Skeletal muscle cell (primary cell): ENCODE data around the gene DCLK1.
A peak's percentile ranks its signal among the peaks of the same experiment; 100 is the strongest.

Experiments used
- DNase-seq: peaks from one replicate; pipeline ENCODE4 v3.0.0-alpha.2; 2010; ENCODE audit warnings: low read depth
- H3K4me3 ChIP-seq: 2 replicates; pipeline ENCODE4 v1.5.1; 2011; ENCODE audit warnings: low read depth, mild to moderate bottlenecking, control low read depth, low read length, moderate library complexity

Gene DCLK1

DNA sequence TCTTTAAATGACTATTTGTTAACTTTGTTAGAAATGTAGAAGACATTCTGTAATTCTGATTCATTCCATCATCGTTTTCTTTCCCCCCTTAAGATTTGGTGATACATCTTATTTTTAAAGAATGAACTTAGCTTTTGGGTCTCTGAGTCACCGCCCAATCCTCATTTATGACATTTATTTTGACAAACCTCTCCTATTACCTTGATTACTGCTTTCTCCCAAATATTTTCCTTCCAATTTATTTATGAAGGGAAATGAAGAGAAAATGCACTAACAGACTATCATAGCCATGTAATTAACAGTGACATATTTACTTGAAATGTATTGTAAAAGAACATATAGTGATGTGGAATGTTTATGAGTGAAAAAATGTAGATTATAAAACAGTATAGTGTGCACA is 241.6 kb downstream of the DCLK1 start:
- DNase-seq: no peak
- H3K4me3 ChIP-seq: no peak overlapping the region

DNA sequence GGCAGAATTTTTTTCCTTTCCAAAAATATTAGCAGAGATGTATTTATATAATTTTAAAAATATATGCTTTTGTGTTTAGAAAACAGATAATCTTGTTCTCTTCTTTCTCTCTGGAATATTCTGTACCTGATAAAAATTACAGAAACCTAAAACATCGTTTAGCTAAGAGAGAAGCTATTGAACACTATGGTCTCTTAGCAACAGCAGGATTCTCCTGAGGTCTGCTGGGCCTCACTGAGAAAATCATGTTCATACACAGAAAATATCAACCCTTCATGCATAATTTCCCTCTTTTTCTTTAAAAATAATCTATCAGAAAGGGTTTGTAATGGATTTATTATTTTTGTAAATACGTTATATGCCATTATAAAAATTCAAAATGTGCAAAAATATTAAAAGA is 242.2 kb downstream of the DCLK1 start:
- no peak overlapping the region for H3K4me3 ChIP-seq
- DNase-seq: no peak

DNA sequence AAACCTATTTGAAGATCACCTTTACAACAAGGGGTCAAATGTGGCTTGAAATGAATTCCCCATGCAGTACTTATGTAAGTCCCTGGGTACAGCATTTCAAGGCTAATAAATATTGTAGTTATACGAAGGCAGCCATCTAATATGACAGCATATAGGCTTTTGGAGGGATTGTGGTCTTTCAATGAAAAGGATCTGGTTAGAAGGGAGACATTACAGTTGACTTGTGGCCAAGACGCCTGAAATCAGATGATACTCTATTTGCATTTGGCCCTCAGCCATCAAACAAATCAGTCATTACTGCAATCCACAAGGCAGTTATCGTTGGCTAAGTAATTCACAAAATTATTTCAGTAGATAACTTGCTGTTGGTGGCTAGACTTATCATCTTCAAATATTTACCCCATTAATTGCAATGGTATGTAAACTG is 242.7 kb downstream of the DCLK1 start:
- no peak for DNase-seq

DNA sequence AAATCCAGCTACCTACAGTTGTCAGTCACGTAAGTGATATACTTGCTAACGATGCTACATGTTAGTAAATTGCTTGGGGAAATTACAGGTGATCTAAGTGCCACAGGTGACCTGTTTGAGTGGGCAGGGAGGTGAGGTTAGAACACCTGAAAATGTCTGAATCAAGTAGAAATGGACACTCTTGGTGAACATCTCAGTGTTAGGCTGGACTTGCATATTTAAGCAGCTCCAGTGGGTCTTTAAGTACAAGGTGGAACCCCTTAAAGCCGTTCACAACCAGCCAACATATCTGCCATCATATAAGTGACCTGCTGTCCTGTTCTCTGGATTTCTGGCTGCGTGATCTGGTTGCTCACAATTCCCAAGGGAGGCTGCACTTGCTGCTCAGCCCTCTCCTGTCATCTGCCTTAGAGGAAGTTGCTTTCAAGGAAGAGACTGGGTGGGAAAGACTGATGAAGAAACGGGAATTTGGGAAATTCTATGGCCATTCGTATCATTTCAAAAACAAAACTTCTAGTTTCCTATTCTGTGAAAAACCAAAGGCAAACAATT is 244.0 kb downstream of the DCLK1 start:
- no peak overlapping the region for H3K4me3 ChIP-seq
- no peak for DNase-seq

More for the DNA sequence above, 242.7 kb downstream of the DCLK1 start:
- no peak overlapping the region for H3K4me3 ChIP-seq

DNA sequence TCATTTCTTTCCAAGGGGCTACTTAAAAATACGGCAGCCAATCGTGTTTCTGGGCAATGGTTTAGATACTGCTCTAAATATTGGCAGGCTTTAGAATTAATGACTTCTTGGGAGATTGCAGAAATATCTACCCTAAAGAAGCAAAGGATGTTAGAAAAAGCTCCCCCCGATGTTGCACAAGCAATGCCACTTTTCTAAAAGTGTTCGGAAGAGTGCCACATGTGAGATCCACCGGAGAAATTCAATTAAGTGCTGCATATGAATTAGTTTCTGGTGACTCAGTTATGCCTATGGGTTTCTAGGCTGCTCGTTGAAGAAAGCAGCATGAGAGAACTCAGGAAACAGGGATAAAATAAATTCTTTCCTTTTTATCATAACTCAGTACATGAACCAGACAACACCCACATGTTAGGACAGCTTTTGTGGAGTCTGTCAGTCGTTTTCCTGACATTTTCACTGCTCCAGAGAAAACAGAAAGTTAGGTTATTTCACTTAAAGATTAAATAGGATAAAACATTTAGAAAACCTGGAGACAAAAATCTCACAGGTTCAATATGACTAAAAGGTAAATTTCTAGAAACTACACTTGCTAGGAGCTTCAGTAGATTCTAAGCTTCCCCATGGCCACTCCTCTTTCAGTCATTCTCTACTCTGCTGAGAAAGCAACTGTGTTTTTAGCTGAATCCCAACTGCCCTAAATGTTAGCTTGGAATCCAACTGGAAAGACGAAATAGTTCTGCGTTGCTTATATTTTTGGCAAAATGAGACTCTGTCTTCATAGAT is 244.7 kb downstream of the DCLK1 start:
- no peak overlapping the region for H3K4me3 ChIP-seq
- no peak for DNase-seq

DNA sequence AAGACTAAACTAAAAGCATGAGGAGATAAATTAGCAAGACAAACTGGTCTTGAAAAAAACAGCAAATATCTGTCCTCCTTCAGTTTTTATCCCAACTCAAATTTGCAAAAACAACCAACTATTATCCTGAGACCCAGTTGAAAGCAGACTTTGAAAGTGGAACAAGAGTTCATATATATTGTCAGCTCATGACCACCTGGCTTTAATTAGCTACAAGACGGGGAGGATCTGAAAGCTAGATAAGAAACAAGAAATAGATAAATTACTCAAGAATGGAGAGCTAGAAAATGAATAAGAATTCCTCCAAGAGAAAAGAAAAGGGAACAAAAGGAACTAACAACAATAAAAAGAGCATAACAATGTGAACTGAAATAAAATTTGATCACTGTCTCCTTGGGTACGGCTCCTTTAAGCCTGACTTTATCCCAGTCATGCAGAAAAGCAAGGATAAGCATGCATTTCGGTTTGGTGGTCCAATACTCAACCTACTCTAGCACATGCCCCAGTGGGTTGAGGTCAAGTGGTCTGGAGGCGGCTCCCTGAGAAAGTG is 246.9 kb downstream of the DCLK1 start:
- no peak for DNase-seq
- no peak overlapping the region for H3K4me3 ChIP-seq

DNA sequence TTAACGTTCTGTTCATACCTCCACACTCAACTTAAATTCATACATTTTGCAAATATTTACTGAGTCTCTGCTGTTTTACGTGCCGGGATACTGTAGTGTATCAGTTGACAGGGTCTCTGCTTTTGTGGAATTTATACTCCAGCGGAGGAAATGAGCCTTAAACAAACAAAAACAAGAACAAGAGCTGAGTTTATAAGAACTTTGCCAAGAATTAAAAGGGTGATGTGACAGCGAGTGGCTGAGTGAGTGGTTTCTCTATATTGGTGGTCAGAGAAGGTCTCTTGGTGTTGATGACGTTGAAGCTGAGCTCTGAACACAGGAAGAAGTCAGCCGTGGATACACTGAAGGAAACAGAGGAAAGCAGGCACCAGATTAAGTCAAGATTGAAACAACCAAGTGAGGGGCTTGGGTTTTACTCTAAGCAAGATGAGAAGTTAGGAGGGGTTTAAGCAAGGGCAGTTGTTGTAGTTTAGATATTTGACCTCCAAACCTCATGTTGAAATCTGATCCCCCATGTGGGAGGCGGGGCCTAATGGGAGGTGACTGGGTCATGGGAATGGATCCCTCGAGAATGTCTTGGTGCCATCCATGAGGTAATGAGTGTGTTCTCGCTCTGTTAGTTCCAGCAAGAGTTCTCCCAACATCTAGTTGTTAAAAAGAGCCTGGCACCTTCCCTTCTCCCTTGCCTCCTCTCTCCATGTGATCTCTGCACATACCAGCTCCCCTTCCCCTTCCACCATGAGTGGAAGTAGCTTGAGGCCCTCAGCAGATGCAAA is 248.3 kb downstream of the DCLK1 start:
- no peak overlapping the region for H3K4me3 ChIP-seq
- DNase-seq: no peak

DNA sequence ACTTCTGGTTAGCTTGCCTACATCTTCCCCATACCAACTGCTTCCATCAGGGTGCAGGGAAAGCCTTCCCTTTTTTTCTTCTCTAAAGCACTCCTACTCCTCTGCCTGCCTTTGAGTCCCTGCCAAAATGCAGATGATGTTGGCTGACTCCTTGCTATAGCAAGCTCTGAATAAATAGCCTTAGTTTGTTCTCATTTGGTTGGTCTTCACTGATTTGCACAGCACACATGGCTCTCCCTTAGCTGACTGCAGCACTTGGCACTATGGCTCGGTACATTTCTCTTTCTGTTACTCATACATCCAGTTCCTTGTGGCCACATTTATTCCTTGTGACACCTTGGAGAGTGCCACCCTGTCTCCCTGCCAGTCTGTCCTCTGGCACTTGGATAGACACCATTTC is 249.8 kb downstream of the DCLK1 start:
- no peak overlapping the region for H3K4me3 ChIP-seq
- no peak for DNase-seq

DNA sequence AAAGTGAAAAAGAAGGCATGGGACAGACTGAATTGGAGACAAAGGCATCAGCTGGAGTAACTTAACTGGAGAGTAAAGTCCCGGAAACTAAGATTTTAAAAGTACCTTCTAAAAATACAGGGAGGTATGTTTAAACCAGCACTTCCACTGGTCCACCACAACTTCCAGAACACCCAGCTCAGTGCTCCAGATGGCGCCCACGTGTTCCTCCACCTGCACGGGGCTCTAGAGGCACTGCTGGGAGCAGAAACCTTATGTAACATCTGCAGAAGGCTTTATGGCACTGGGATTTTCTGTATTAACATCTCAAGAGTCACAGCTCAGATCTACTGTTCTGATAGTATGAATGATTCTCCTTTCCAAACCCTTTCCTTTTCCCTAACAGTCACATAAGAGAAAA is 252.1 kb downstream of the DCLK1 start:
- no peak for DNase-seq
- H3K4me3 ChIP-seq: no peak overlapping the region

DNA sequence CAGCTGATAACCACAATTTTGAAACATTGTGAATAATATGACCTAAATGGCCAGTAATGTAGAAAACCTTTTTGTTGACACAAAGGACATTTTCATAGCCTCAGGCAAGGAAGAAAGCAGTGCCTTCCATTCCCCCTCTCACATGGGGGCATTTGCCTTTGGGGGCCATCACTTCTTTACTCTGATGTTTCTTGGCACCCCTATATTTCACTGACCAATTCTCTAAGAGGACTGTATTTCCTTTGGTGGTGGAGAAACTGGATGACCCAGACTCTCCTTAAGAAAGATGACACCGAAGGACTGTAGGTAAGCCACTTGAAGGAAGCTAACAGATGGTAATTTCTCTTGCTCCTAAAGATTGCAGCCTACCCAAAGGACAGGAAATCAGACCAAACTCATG is 254.6 kb downstream of the DCLK1 start:
- no peak overlapping the region for H3K4me3 ChIP-seq
- no peak for DNase-seq

DNA sequence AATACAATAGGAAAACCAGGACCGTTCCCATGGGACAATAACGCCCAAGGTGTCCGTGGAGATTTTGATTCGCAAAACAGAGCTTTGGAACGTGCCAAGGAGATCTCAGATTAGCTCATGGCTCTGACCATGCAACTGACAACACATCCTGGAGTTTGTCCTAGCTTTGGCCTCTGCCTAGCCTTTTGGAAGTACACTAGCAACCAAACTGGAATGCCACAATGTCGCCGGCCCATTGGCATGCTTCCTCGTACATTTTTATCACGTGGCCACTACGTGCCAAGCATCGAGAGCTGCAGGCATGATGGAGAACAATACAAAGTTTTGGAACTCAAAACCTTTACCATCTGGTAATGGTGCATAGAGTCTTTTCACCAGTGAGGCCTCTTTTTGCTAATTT is 256.5 kb downstream of the DCLK1 start:
- DNase-seq: no peak
- H3K4me3 ChIP-seq: no peak overlapping the region

DNA sequence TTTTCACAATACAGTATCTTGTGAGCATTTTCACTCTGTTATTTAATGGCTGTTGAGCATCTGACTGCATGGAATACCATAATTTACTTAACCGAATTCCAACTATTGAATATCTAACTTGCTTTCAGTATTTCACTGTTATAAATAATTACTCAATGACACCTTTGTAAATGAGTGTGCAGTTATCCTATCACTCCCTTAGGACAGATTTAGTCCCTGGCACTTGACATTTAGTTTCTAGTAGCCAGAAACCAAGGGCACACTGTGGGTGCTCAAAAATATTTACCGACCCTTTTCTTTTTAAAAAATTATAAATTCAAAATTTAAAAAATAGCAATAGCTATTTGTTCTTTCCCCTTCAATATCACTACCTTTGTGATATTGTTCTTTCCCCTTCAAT is 258.8 kb downstream of the DCLK1 start:
- DNase-seq: no peak
- H3K4me3 ChIP-seq: no peak overlapping the region

DNA sequence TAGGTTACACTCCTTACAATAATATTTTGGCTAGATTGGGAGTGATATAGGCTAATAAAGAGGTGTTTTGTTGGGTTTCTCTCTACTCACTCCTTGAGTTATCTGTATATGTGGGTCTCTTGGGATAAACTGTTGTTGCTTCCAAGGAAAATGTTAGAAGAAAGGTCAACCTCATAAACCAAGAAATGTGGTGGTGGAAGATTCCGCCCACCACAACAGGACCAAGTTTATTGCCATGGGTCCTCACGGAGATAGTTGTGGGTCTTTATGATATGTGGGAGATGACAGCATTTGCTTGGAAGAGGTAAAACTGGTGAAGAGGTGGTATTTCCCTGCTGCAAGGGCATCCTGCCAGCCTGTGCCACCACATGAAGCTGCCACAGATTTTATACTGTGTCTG is 259.6 kb downstream of the DCLK1 start:
- DNase-seq: no peak
- no peak overlapping the region for H3K4me3 ChIP-seq

DNA sequence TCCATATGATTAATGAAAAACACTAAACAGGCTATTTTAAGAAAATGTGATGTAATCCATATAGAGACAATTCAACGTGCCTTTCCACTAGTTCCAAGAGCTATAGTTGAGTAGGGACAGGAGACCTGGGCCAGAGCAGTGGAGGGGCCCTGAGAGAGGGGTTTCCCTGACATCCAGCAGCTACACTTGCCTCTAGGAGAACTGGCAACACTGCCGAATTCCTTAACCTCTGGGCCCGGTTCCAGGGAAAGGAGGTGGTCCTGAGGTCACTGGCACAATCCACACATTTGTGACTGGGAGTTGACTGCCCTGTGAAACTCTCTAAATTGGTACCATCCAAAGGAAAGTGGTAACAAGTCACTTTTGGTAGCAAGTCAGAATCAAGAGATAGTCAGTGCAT is 264.4 kb downstream of the DCLK1 start:
- H3K4me3 ChIP-seq: no peak overlapping the region

DNA sequence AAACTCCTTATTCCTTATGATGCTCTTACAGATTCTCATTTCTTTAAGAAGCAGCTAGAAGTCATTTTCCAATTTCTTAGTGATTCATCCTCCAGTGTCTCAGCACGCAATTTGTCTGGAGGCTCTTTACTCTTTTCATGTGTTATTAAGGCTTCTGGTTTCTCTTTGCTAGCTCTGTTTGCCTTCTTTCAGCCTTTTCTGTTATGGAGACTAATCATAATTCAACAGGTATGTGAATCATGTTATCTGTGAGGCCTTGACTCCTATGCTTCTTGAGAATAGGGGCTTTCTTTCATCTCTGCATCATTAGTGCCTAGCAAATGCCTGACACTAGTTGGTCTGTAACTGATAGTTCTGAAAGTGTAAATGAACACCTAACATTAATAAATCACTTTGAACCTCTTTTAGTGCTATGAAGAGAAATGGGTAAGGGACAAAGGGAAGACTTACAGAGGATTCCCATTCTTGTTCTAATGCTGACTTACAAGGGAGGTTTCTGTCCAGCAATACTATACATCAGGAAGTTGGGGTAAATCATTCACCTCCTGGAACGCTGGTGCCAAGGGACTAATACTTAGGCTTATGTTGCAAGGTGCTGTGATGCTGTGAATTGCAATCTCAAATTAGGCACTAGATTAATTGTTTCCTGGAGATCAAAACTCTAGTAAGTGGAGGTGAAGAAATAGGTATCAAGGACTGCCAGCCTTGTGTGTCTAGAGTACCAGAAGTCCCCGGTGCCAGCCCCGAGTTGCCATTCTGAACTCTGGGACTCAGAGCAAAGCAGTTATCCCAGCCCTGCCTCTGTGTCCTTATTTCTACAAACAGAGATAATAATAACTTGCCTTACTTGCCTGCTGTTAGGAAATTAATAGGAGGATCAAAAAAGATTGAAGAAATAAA is 265.6 kb downstream of the DCLK1 start:
- no peak overlapping the region for H3K4me3 ChIP-seq
- DNase-seq: no peak

More for the DNA sequence above, 264.4 kb downstream of the DCLK1 start:
- DNase-seq: no peak

DNA sequence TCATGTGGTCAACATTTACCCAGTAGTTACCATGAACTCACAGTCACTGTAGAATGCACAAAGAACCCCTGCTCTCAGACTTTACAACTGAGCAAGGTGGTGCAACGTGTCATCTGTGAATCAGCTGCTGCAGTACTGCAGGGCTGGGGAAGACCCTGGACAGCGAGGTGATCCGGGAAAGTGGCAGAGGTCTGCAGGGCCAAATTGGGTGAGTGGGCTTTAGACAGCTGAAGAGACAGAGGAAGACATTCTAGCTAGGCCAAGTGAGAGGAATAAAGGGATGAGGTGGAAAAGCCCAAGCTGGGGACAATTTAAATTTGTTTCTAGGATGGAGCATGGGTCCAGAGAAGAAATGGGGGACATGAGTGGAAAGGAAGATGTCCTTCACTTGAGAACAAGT is 270.5 kb downstream of the DCLK1 start:
- H3K4me3 ChIP-seq: no peak overlapping the region
- DNase-seq: no peak

DNA sequence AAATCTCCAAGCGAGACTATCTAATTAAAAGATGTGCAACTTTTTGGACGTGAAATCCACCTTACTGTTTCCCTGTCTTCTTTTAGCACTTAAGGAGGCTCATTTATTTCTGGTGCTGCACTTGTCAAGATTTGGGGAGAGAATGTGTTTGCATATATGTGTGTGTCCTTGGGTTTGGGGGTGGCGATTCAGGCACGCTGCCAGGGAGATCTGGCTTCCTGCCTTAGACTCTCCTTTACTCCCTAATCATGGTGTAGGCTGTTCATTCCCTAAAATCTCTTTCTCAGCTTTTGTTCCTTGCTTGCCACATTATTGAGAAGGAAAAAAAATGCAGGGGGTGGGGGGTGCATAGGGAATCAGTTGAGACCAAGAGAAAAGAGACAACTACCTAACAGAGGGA is 271.2 kb downstream of the DCLK1 start:
- DNase-seq: no peak

DNA sequence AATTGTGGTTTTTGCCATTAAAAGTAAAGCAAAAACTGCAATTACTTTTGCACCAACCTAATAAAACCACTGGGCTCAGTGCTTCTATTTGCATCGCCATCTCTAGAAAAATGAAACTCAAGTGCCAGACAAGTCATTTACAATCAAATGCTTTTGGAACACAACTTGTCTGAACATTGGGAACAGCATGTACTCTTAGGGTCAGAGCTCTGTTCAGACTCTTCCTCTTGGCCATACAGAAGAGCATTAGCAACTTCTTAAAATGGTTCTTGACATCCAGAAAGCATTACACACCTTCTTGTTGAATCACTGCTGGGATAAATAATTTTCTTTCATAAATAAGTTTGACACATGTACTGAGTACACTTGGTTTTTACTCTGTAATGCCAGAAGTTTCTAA is 272.5 kb downstream of the DCLK1 start:
- H3K4me3 ChIP-seq: no peak overlapping the region
- DNase-seq: peak; percentile 60

More for the DNA sequence above, 271.2 kb downstream of the DCLK1 start:
- no peak overlapping the region for H3K4me3 ChIP-seq

DNA sequence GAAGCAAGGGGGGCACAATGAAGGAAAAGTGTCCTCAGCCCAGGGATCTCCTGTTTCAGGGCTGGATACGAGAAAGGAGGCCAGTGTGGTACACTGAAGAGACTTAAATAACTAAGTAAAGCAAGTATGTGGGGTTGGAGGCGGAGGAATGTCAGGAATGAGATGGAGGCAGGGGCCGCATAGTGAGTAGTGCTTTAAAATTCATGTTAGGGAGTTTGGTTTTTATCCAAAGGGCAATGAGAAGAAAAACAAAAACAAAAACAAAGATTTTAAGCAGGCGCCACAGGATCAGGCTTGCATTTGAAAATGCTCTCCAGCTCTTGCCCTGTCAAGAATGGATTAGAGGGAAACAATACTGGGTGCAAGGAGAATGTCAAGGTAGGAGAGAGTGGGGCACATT is 273.4 kb downstream of the DCLK1 start:
- DNase-seq: no peak
- H3K4me3 ChIP-seq: no peak overlapping the region
